Keratinocyte (primary cell): Measurements from ENCODE around the gene ATP11A. TPM values are rescaled to one million over a fixed set of nuclear protein-coding genes. Genes with fewer than 3 reads are reported as not detected.

Experiments used
- DNase-seq: peaks from one replicate; pipeline ENCODE4 v3.0.0-alpha.2; 2011; ENCODE audit warnings: low read depth, missing footprints, low spot score
- FAIRE-seq: peaks from 2 replicates; lab custom pipeline; 2011; peaks lifted over from hg19 to GRCh38; lab: Jason Lieb, UNC
- H2AFZ ChIP-seq: 2 replicates; pipeline ENCODE4 v1.6.0; 2012; ENCODE audit warnings: low read length, control low read depth, inconsistent platforms; ENCODE audit not compliant: control insufficient read depth
- H3K27ac ChIP-seq: 2 replicates; pipeline ENCODE4 v1.5.1; 2011; ENCODE audit warnings: low read length; ENCODE audit not compliant: control insufficient read depth, insufficient read depth
- H3K27me3 ChIP-seq: 3 replicates; pipeline ENCODE4 v1.6.0; 2011; ENCODE audit warnings: low read length; ENCODE audit not compliant: control insufficient read depth, insufficient read depth; ENCODE audit errors: extremely low read depth
- H3K36me3 ChIP-seq, 2 experiments: 2 replicates in 1 of 2; 3 replicates in 1 of 2; pipeline ENCODE4 v1.5.1; 2011; ENCODE audit warnings: low read length in 2 of 2, mild to moderate bottlenecking in 1 of 2; ENCODE audit not compliant: control insufficient read depth in 2 of 2, insufficient read depth in 2 of 2; ENCODE audit errors: extremely low read depth in 1 of 2
- H3K4me1 ChIP-seq: 3 replicates; pipeline ENCODE4 v1.5.1; 2011; ENCODE audit warnings: low read length; ENCODE audit not compliant: control insufficient read depth, insufficient read depth; ENCODE audit errors: extremely low read depth
- H3K4me2 ChIP-seq: 3 replicates; pipeline ENCODE4 v1.6.0; 2011; ENCODE audit warnings: low read depth, low read length; ENCODE audit not compliant: control insufficient read depth, insufficient read depth; ENCODE audit errors: extremely low read depth
- H3K4me3 ChIP-seq, 3 experiments: fragments of 200-600 bp in 1 of 3; sonication (generic) in 1 of 3; 2 replicates in 2 of 3; 3 replicates in 1 of 3; pipeline ENCODE4 v1.5.1; 2011 to 2016; ENCODE audit warnings: low read length in 3 of 3, mild to moderate bottlenecking in 3 of 3, control low read depth in 2 of 3, inconsistent platforms in 1 of 3, low read depth in 1 of 3, mixed read lengths in 1 of 3, mixed run types in 1 of 3, moderate library complexity in 1 of 3; ENCODE audit not compliant: control insufficient read depth in 2 of 3, insufficient read depth in 2 of 3; ENCODE audit errors: extremely low read depth in 1 of 3
- H3K79me2 ChIP-seq: 2 replicates; pipeline ENCODE4 v1.6.0; 2012; ENCODE audit warnings: low read length; ENCODE audit not compliant: control insufficient read depth, insufficient read depth
- H3K9ac ChIP-seq: 3 replicates; pipeline ENCODE4 v1.6.0; 2011; ENCODE audit warnings: low read length; ENCODE audit not compliant: control insufficient read depth, insufficient read depth; ENCODE audit errors: extremely low read depth
- H3K9me1 ChIP-seq: 3 replicates; pipeline ENCODE4 v1.6.0; 2011; ENCODE audit warnings: low read length; ENCODE audit not compliant: control insufficient read depth, insufficient read depth; ENCODE audit errors: extremely low read depth
- H3K9me3 ChIP-seq: 2 replicates; pipeline ENCODE4 v1.5.1; 2012; ENCODE audit warnings: low read depth, low read length; ENCODE audit not compliant: control insufficient read depth
- H4K20me1 ChIP-seq: 3 replicates; pipeline ENCODE4 v1.6.0; 2011; ENCODE audit warnings: low read length; ENCODE audit not compliant: control insufficient read depth, insufficient read depth; ENCODE audit errors: extremely low read depth
- EZH2 ChIP-seq: IDR thresholded peaks from one replicate; pipeline ENCODE4 v1.6.1; 2012; ENCODE audit warnings: inconsistent platforms, mild to moderate bottlenecking, low read length, moderate library complexity
- dilution Hi-C: fragments of 300-500 bp; cut with MboI; formaldehyde crosslinking; loops from one replicate; pipeline ENCODE4 v1.7.0; 2020; ENCODE audit warnings: low sequenced_read_pairs; ENCODE audit not compliant: extremely low pct_ligation_motif_present
- polyA plus RNA-seq, 5 experiments: library from polyadenylated mRNA; depleted of rRNA in 3 of 5; stranded (reverse) in 3 of 5; stranded (forward) in 1 of 5; unstranded in 1 of 5; fragments of >200 nt; gene quantifications; 1 replicate in 1 of 5; 2 replicates in 3 of 5; 3 replicates in 1 of 5; pipeline versions ENCODE4 v1.2.1 to v1.2.3, GENCODE V29; 2011 to 2012; ENCODE audit warnings: missing spikeins in 2 of 5, low read depth in 1 of 5, low replicate concordance in 1 of 5
- TF ChIP-seq, protein P1 (sequence below), 3 experiments: IDR thresholded peaks in 1 of 3; conservative IDR thresholded peaks in 1 of 3; optimal IDR thresholded peaks in 1 of 3; 2 replicates in 2 of 3; 3 replicates in 1 of 3; pipeline versions ENCODE3 to v1.5.1; 2011; ENCODE audit warnings: low read length in 3 of 3, mild to moderate bottlenecking in 3 of 3, moderate library complexity in 2 of 3, control low read depth in 1 of 3, inconsistent platforms in 1 of 3; ENCODE audit not compliant: insufficient read depth in 2 of 3; ENCODE audit errors: extremely low read depth in 1 of 3

Gene ATP11A
- polyA plus RNA-seq, 1 donor (not counting 4 experiments of a cell fraction or from before 2014, with no cell fraction given) = 4.3 TPM

DNA sequence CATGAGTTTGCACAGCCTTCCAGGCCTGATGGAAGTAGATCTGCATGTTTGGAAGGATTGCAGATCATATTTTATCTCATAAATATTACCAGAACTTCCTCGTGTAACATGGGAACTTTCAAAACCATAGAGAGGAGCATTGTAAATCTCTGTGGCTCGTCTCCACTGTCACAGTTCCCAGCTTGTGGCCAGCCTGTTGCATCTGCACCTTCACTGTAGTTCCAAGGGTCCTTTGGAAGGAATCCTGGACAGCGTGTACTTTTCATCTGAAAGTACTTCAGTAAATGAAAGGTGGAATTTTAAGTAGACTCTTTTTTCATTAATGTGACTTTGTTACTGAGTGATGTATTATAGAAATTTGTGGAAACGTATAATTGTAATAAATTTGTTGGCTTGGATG lies 105.4 kb downstream of the ATP11A start:
- Histone ChIP-seq H3K4me1 (no peaks in the 10 kb centered on the region), H3K27me3 (no peaks in the 10 kb centered on the region), H3K79me2 (no peaks in the 10 kb centered on the region), H3K36me3 (no peaks in the 10 kb centered on the region), H3K9me3 (no peaks in the 10 kb centered on the region), H2AFZ (no peak overlapping the region), H4K20me1 (no peaks in the 10 kb centered on the region), H3K4me3 (no peak overlapping the region), H3K27ac (no peak overlapping the region), H3K9ac (no peak overlapping the region), H3K9me1 (peaks cover 2% of the 10 kb centered on the region), H3K4me2 (no peak overlapping the region)
- no peak for TF ChIP-seq EZH2
- TF ChIP-seq, protein P1, sequence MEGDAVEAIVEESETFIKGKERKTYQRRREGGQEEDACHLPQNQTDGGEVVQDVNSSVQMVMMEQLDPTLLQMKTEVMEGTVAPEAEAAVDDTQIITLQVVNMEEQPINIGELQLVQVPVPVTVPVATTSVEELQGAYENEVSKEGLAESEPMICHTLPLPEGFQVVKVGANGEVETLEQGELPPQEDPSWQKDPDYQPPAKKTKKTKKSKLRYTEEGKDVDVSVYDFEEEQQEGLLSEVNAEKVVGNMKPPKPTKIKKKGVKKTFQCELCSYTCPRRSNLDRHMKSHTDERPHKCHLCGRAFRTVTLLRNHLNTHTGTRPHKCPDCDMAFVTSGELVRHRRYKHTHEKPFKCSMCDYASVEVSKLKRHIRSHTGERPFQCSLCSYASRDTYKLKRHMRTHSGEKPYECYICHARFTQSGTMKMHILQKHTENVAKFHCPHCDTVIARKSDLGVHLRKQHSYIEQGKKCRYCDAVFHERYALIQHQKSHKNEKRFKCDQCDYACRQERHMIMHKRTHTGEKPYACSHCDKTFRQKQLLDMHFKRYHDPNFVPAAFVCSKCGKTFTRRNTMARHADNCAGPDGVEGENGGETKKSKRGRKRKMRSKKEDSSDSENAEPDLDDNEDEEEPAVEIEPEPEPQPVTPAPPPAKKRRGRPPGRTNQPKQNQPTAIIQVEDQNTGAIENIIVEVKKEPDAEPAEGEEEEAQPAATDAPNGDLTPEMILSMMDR (optimal IDR thresholded peaks at IDR 0.05 in 1 of 3, IDR thresholded peaks at IDR 0.05 in 1 of 3, conservative IDR thresholded peaks at IDR 0.05 in 1 of 3; ENCODE audit: extremely low read depth in 1 of 3, insufficient read depth in 2 of 3, low read length in 3 of 3) = no peak
- dilution Hi-C loops = no loop called here
- FAIRE-seq (no peak), DNase-seq (no peak)

DNA sequence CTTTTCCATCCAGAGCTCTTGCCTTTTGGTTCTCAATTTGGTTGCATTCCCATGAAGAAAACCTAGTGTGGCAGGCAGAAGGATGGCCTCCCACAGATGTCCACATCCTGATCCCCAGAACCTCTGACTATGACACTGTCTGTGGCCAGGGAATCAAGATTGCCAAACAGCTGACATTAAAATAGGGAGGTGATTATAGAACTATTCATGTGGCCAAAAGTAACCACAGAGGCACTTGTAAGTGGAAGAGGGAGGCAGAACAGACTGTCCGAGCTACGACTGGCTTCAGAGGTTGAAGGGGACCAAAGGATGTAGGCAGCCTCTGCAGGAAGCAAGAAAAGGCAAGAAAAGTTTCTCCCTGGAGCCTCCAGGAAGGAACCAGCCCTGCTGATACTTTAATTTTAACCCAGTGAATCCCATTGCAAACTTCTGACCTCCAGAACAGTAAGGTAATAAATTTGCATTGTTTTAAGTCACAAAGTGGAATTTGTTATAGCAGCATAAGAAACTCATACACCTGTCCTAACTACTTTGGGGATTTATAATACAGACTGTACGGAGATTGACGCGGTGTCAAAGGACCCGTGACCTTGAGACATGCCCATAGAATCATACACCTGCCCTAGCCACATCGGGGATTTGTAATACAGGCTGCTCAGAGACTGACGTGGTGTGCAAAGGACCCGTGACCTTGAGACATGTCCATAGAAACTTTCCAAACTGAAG lies 106.5 kb downstream of the ATP11A start:
- Histone ChIP-seq H4K20me1 (no peaks in the 10 kb centered on the region), H2AFZ (no peak overlapping the region), H3K9ac (no peak overlapping the region), H3K4me1 (no peaks in the 10 kb centered on the region), H3K4me3 (no peak overlapping the region), H3K27ac (no peak overlapping the region), H3K36me3 (no peaks in the 10 kb centered on the region), H3K4me2 (no peak overlapping the region), H3K27me3 (no peaks in the 10 kb centered on the region), H3K9me3 (no peaks in the 10 kb centered on the region), H3K9me1 (peaks cover 2% of the 10 kb centered on the region), H3K79me2 (no peaks in the 10 kb centered on the region)
- FAIRE-seq (no peak), DNase-seq (no peak)
- TF ChIP-seq, protein P1 (optimal IDR thresholded peaks at IDR 0.05 in 1 of 3, IDR thresholded peaks at IDR 0.05 in 1 of 3, conservative IDR thresholded peaks at IDR 0.05 in 1 of 3; ENCODE audit: extremely low read depth in 1 of 3, insufficient read depth in 2 of 3, low read length in 3 of 3) = no peak
- TF ChIP-seq EZH2 = no peak
- dilution Hi-C loops = no loop called here
